T-helper 1 cell (primary cell): ENCODE data around the gene ENTREP1.
"Not testable (repeated sequence)": the region's sequence is repeated elsewhere in the genome, so short reads cannot be mapped to it uniquely, and the experiment has no call there.

Experiments used
- DNase-seq, 5 donors: peaks; one replicate each; pipeline ENCODE4 v3.0.0-alpha.2; 2012 to 2020

The ENTREP1 gene

DNA sequence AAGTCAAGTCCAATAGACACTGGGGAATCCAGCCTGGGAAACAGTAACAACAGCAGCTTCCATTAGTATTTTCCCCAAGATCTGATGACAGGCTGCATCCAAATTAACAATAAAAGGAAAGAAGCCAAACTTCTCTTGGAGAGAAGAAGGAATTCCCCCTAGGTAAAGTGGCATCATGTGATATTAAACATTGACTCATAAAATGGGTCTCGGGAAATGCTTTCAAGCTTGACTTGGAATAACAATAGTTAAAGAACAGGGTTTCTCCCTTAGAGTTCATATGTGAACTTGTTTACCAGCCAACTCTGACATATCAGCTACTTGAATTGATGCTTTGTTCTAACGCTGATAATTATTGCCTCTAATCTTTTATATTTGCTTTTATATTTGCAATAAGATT is 45.4 kb downstream of the ENTREP1 start:
- no peak for DNase-seq

DNA sequence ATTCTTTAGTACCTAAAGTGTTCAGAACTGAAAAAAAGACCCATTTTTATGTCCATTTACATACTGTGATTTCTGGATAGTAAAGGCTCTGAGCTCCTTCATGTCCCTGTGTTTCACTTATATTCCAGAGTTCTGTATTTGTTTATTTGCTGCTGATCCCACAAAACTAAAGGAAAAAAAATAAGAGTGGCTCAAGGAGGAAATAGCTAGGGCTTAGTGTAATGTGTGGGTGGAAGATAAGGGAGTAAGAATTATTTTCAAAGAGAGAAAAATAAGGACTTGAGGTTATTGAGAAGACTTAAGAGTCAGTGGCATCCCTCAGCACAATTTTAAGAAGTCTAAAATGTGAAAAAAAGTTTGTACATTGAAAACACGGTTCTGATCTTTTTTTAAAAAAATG is 46.0 kb downstream of the ENTREP1 start:
- DNase-seq, result no peak

DNA sequence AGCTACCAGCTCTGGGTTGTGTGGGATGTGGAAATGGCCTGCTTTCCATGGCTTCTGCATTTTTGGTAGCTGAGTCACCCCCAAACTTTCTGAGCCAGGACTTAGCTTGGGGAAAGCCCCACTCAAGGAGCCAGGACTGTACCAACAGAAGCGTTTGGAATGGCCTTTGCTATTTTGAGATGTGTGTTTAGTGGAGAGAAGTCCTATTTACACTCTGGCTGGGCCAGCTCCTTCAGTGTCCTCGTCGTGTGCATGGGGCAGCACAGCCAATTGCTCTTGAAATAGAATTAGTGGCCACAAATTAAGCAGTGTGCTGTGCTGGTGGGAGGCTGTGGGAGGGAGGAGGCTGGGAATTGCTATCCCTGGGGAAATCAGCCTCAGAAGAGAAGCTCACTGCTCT is 51.6 kb downstream of the ENTREP1 start:
- no peak for DNase-seq

- DNase-seq, result no peak
These were observed 52.3 kb downstream of the ENTREP1 start for GRCh38 chr9:69377291-69377690.

GRCh38 chr9:69377981-69378380 is 53.0 kb downstream of the ENTREP1 start:
- no peak for DNase-seq

DNA sequence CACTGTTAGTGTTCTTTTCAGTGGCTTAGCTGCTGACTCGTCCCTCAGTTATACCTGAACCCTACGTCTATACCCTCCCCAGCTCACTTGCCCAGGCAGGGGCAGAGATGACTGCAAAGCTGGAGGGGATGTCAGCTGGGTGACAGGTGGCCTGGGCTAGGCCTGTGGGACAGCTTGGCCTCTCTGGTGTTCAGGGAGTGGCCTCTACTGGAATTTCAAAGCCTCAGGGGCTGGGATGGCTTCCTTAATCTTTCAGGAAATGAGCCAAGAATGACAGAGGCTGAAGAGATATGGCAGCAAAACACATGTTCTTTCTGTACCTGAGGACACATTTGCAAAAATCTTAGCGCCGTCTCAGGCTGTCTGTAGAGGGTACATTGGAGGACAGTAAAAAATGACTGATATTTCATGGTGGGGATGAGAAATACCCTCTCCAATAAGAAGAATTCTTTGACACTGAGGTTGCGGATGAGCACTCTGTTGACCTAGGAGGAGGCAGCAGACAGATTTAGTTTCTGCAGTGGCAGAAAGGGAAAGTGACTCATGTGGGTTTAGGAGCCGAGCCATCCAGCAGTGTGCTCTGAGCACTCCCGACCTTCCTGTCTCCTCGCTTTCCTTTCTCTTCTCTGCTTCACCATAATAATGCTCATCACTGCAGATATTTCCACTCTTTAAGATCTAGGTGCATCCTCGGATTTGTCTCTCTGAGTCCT is 54.4 kb downstream of the ENTREP1 start:
- DNase-seq, result no peak

DNA sequence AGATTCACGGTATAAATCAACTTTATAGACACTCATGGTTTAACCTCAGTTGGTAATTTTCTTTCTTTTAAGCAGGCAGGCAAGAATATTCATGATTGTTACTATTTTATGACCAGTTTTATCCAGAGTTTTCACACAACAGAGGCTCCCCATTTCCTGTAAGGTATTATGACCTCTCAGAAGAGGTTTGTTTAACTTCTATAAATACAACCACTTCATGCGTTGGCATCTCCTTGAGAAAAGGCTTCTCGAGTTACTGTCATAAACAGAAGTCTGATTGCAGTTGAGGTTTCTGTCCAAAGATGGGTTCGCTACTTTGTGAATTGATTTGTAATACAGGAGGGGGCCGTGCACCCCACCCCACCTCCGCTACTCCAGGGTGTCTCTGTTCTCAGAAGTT is 55.3 kb downstream of the ENTREP1 start:
- no peak for DNase-seq

DNA sequence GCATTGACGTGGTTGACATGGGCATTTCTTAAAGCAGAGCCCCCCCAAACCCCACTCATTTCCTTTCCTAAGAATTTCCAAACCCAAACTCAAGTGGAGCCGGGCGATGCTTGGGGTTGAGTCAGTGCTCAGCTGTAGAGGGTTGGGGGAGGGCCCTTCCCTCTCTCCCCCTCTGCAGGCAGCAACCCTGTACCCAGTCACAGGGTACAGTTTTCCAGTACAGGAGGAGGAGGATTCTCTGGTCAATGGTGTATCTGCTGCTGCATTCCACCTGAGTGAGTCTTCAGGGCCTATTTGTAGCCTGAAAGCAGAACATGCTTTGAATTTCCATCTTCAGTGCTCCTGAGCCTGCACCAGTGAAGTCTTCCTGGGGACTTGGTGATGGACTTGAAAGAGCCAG is 55.8 kb downstream of the ENTREP1 start:
- no peak for DNase-seq

GRCh38 chr9:69382135-69382534 is 57.1 kb downstream of the ENTREP1 start:
- DNase-seq, result no peak

GRCh38 chr9:69385581-69386033 is 60.6 kb downstream of the ENTREP1 start:
- no peak for DNase-seq

DNA sequence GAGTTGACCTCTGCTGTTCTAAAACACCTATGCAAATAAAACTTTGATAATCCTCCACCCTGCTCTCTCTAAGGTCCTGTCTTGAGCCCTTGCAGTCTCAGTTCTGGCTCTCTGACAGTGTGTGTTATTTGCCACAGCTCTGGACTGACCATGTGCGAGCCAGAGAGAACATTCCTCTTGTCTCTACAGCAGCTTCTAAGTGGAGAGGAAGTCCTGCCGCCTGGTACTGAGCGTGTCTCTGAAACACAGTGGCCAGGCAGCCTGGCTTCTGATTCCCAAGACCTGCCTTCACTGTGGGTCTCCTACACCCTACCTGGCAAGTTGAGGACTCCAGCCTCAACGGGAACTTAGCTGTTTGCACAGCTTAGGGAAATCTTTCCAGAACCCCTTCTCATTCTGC is 61.6 kb downstream of the ENTREP1 start:
- no peak for DNase-seq

DNA sequence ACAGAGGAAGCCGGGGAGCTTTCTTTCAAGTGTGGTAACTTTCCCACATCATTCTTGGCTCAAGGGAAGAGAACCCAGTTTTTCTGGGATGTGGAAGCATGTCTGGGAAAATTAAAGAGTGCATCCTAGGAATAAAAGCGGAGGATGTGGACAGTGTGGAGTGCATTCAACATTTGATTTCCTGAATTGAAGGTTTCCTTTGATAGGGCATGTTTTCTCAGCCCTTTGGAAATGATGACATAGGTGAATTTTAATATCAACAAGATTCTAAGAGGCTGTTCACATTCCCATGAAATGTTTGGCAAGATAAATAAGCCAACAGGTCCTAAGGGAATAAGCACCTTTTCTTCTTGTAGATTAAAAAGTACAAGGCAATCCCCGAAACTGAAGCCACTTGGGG is 63.6 kb downstream of the ENTREP1 start:
- DNase-seq, result no peak

DNA sequence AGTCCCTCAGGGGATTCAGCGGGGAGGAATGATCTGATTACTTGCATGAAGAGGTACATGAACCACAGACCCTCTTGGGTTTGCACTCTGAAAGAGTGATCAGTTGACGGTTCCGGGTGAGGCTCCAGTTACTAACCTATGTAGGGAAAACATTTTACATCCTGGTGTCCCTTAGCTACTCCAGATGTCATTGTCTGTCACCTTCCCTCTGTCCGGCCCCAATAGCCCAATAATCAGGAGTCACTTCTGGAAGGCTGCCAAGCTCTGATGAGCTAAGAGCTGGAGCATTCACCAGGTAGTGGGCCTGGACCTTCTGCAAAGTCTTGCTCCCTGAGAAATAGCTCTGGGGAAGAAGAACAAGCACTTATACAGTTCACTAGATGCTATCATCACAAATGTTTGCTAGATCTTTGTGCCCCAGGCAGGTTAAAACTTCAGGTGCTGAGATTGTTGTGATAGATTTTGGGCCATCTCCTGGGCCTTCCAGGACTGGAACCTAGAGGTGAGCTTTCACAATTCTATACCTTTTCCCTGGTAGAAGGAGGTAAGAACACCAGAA is 64.5 kb downstream of the ENTREP1 start:
- no peak for DNase-seq

GRCh38 chr9:69391487-69391886 is 66.5 kb downstream of the ENTREP1 start:
- no peak for DNase-seq

GRCh38 chr9:69391946-69392345 is 66.9 kb downstream of the ENTREP1 start:
- no peak for DNase-seq

DNA sequence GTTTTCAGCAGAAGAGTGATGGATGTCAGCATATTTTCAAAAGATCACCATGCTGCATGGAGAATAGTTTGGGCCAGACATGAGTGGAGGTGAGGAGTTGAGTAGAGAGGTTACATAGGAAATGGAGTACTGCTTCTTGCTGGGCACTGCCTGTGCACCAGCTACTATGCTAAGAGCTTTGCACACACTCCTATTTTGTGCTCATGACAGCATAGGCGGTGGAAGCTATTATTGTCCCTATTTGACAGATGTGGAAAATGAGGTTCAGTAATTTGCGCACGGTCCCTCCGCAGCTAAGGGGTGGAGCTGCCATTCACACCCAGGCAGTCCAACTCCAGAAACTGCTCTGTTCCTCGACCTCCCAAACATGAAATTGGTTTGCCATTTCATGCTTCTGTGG is 67.8 kb downstream of the ENTREP1 start:
- no peak for DNase-seq

DNA sequence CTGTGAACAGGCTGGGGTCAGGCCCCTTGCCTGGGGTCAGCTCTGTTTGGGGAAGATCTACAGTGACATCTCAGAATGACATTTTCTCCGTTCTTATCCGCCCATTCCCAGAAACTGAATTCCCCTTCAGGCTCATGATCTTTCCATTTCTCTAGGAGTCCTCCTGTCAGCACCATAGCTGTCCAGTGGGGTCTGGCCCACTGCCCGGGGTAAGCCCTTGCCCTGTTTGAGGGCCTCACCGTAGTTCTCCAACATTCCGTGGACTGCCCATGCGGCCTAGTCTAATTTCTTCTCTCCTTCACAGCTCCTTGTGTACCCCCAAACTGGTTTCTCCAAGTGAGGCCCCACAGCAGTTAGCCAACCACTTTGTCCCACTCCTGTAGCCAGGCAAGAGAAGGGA is 68.4 kb downstream of the ENTREP1 start:
- no peak for DNase-seq

DNA sequence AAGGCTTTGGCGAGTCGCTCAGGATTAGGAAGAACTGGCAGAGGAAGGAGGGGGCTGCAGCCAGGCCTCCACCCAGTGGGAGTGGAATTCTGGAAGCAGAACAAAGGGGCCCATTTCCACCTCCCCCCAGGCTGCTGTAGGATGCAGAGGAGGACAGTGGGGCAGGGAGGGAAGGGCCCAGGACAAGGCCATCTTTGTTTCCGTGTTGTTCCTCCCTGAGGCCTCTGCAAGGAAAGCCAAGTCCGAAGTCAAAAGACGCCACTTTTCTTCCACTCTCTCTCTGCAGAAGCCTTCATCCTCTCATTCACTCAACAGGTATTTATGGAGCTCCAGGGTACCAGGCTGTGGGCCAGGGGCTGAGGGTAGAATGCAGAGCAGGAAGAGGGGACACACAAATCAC is 70.7 kb downstream of the ENTREP1 start:
- DNase-seq, result no peak

DNA sequence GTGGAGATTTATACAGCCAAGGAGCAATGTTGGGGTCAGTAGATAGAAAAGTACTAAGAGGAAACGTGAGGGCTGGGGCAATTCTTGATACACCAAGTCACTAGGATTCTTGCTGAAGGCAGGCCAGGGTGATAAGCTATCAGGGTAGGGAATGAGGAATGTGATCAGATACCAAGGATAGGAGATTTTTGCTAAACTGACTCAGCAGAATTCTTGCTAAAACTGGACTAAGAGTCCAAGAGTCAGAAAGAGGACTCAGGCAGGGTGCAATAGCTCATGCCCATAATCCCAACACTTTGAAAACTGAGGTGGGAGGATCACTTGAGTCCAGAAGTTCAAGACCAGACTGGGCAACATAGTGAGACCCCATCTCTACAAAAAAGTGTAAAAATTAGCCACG is 71.7 kb downstream of the ENTREP1 start:
- DNase-seq, result no peak

DNA sequence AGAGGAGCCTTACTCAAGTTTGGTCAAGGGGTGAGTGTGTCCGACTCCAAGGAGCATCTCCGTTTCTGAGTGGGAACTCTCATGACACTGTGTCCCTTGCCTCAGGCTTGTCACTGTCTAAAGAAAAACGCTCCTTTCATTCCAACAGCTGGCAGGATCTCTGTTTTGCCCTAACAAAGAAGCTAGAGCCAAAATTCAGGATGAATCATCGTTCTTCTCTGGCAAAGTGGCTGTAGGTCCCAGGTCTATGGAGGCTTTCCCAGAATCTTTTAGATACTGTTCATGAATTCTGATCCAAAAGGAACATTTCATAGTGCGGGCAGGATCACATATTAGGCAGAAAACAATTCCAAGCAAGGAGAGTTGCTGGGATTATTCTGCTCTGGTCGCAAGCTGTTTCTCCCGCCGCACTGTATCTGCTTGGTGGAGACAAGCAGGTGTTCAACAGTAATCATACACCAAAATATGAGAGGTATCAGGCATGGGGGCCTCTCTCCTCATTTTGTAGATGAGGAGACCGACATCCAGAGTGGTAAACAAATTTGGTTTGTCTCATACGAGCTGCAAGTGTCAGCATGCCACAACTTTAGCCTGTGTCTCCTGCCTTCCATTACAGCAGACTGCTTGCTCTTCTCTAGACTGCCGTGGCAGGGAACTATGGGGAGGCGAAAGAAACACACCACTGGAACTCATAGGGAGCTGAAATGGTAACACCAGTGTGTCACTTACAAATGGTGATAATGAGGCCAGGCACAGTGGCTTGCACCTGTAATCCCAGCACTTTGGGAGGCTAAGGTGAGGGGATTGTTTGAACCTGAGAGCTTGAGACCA is 72.6 kb downstream of the ENTREP1 start:
- no peak for DNase-seq

GRCh38 chr9:69400470-69400869 is 75.5 kb downstream of the ENTREP1 start:
- no peak for DNase-seq

GRCh38 chr9:69409936-69410335 is 84.9 kb downstream of the ENTREP1 start:
- DNase-seq, result not testable (repeated sequence)

DNA sequence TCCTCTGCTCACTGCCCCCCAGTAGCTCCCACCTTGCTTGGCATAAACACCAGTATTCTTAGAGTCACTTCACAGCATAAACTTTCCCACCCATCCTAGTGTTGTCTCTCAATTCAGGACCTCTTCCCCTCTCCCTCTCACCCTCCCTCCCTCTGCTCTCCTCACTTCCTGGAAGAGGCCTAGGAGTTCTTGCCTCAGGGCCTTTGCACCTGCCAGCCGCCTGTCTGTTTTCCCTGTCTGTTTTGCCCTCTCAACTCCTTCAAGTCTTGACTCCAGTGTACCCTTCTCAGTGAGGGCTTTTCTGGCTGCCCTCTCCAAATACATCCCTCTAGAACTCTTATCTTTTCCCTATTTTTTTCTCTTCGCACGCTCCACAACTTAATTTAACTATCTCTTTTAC is 86.2 kb downstream of the ENTREP1 start:
- no peak for DNase-seq
